Measurements from ENCODE around the gene MSI1.

MSI1 gene

GRCh38 chr12:120381752-120382419, 12.9 kb upstream of the MSI1 start:
- H3K36me3 ChIP-seq (ENCODE audit: low read length): no peaks in the 10 kb centered on the region
- H3F3A ChIP-seq (ENCODE audit: insufficient read depth): no peaks in the 10 kb centered on the region
- H3K4me2 ChIP-seq (ENCODE audit: low read depth, low read length, poor library complexity, severe bottlenecking): no peak overlapping the region
- no peaks in the 10 kb centered on the region for H3K79me2 ChIP-seq (ENCODE audit: insufficient read depth, low read length)
- no peak overlapping the region for H2AFZ ChIP-seq (ENCODE audit: low read depth, low read length, severe bottlenecking)
- H3K4me3 ChIP-seq (ENCODE audit: insufficient read depth, low read length, poor library complexity, severe bottlenecking): no peak overlapping the region
- H4K20me1 ChIP-seq (ENCODE audit: low read depth, low read length): no peaks in the 10 kb centered on the region
- H3K9me3 ChIP-seq (ENCODE audit: insufficient read depth, low read length): no peaks in the 10 kb centered on the region
- no peak overlapping the region for H3K9ac ChIP-seq (ENCODE audit: low read length)
- no peaks in the 10 kb centered on the region for H3K9me2 ChIP-seq (replicated peaks; ENCODE audit: insufficient read depth, low read length)
- no peak overlapping the region for H3K27ac ChIP-seq (ENCODE audit: low read depth, low read length)
- no peak for TF ChIP-seq EZH2phosphoT487 (conservative IDR thresholded peaks at IDR 0.05; ENCODE audit: low read length)
- TF ChIP-seq CTCF (IDR thresholded peaks at IDR 0.05; ENCODE audit: insufficient read depth, low read length, poor library complexity, severe bottlenecking): no peak
- H3K27me3 ChIP-seq (ENCODE audit: low read length): no peaks in the 10 kb centered on the region

DNA sequence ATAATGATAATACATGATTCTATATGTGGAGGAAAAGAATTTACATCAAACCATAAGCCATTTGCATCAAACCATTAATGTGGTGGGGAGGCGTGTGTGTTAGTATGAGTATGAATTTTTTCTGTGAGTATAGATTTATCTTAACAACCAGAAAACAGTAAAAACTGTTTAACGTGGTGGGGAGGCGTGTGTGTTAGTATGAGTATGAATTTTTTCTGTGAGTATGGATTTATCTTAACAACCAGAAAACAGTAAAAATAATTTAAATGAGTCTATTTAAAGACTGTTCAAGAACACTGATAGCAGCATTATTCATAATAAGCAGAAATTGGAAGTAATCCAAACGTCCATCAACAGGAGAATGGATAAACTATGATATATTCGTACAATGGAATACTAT, 9.1 kb upstream of the MSI1 start:
- no peaks in the 10 kb centered on the region for H3K36me3 ChIP-seq (ENCODE audit: low read length)
- H3K79me2 ChIP-seq (ENCODE audit: insufficient read depth, low read length): no peaks in the 10 kb centered on the region
- H3K27me3 ChIP-seq (ENCODE audit: low read length): no peaks in the 10 kb centered on the region
- no peaks in the 10 kb centered on the region for H3K9me3 ChIP-seq (ENCODE audit: insufficient read depth, low read length)
- no peak overlapping the region for H2AFZ ChIP-seq (ENCODE audit: low read depth, low read length, severe bottlenecking)
- H3K9me2 ChIP-seq (replicated peaks; ENCODE audit: insufficient read depth, low read length): no peaks in the 10 kb centered on the region
- H3K9ac ChIP-seq (ENCODE audit: low read length): no peak overlapping the region
- H4K20me1 ChIP-seq (ENCODE audit: low read depth, low read length): no peaks in the 10 kb centered on the region
- no peak overlapping the region for H3K27ac ChIP-seq (ENCODE audit: low read depth, low read length)
- TF ChIP-seq EZH2phosphoT487 (conservative IDR thresholded peaks at IDR 0.05; ENCODE audit: low read length) (no peak), CTCF (IDR thresholded peaks at IDR 0.05; ENCODE audit: insufficient read depth, low read length, poor library complexity, severe bottlenecking) (no peak)
- H3K4me2 ChIP-seq (ENCODE audit: low read depth, low read length, poor library complexity, severe bottlenecking): no peak overlapping the region
- H3K4me3 ChIP-seq (ENCODE audit: insufficient read depth, low read length, poor library complexity, severe bottlenecking): no peak overlapping the region
- no peaks in the 10 kb centered on the region for H3F3A ChIP-seq (ENCODE audit: insufficient read depth)

DNA sequence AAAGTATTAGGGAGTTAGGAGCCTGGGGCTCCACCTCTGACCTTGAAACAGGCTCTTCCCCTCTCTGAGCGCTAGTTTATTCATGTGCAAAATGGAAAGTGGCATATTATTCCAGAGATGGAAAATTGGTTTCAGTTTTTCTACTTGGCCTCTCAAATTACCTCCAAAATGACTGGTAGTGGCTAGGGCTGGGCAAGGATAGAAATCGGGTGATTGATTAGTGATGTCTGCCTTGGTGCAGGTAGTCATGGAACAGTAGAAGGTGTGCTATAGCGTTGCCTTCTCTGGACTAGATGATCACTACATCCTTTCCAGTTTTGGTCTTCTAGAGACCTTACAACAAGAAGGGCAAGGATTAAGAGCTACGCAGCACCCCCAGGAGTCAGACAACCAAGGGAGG, 8.6 kb upstream of the MSI1 start:
- Histone ChIP-seq H3K9me2 (replicated peaks; ENCODE audit: insufficient read depth, low read length) (no peaks in the 10 kb centered on the region), H3K9me3 (ENCODE audit: insufficient read depth, low read length) (no peaks in the 10 kb centered on the region), H3K27me3 (ENCODE audit: low read length) (no peaks in the 10 kb centered on the region), H4K20me1 (ENCODE audit: low read depth, low read length) (no peaks in the 10 kb centered on the region), H3K9ac (ENCODE audit: low read length) (no peak overlapping the region), H3F3A (ENCODE audit: insufficient read depth) (no peaks in the 10 kb centered on the region), H3K36me3 (ENCODE audit: low read length) (no peaks in the 10 kb centered on the region), H3K27ac (ENCODE audit: low read depth, low read length) (no peak overlapping the region), H3K4me3 (ENCODE audit: insufficient read depth, low read length, poor library complexity, severe bottlenecking) (no peak overlapping the region), H2AFZ (ENCODE audit: low read depth, low read length, severe bottlenecking) (no peak overlapping the region), H3K79me2 (ENCODE audit: insufficient read depth, low read length) (no peaks in the 10 kb centered on the region), H3K4me2 (ENCODE audit: low read depth, low read length, poor library complexity, severe bottlenecking) (no peak overlapping the region)
- TF ChIP-seq CTCF (IDR thresholded peaks at IDR 0.05; ENCODE audit: insufficient read depth, low read length, poor library complexity, severe bottlenecking): no peak
- TF ChIP-seq EZH2phosphoT487 (conservative IDR thresholded peaks at IDR 0.05; ENCODE audit: low read length): no peak

All from SU-DHL-6 (cell line).